HEK293T (cell line): Measurements from ENCODE around the gene MCIDAS.

Experiments used
- CTBP1 ChIP-seq: fragments of 450-650 bp; IDR thresholded peaks from 2 replicates; pipeline ENCODE4 v1.6.1; 2016; ENCODE audit warnings: borderline replicate concordance
- FOXM1 ChIP-seq: fragments of 450-650 bp; IDR thresholded peaks from 2 replicates; pipeline ENCODE4 v1.6.1; 2017; ENCODE audit warnings: mild to moderate bottlenecking, borderline replicate concordance
- HDGF ChIP-seq: fragments of 450-650 bp; IDR thresholded peaks from 2 replicates; pipeline ENCODE4 v1.6.1; 2017; ENCODE audit warnings: antibody characterized with exemption, borderline replicate concordance
- LEF1 ChIP-seq: fragments of 450-650 bp; IDR thresholded peaks from 2 replicates; pipeline ENCODE4 v1.6.1; 2017; ENCODE audit warnings: mild to moderate bottlenecking, borderline replicate concordance
- SP1 ChIP-seq: fragments of 450-650 bp; IDR thresholded peaks from 2 replicates; pipeline ENCODE4 v1.6.1; 2017
- TARDBP ChIP-seq: fragments of 450-650 bp; IDR thresholded peaks from 2 replicates; pipeline ENCODE4 v1.6.1; 2016

GRCh38 chr5:55220433-55221185 is 6.5 kb downstream of the MCIDAS start:
- TF ChIP-seq FOXM1 (no peak), TARDBP (no peak), SP1 (no peak), LEF1 (no peak), CTBP1 (no peak), HDGF (no peak)
